Mammary microvascular endothelial cell (primary cell): ENCODE results near the gene RNF128. TPM values are rescaled to one million over a fixed set of nuclear protein-coding genes. Genes with fewer than 3 reads are reported as not detected.

Experiments used
- total RNA-seq: library from RNA; depleted of rRNA; stranded (reverse); fragments of >200 nt; gene quantifications from 2 replicates; pipeline ENCODE4 v1.2.3, GENCODE V29; 2015

RNF128 gene, protein sequence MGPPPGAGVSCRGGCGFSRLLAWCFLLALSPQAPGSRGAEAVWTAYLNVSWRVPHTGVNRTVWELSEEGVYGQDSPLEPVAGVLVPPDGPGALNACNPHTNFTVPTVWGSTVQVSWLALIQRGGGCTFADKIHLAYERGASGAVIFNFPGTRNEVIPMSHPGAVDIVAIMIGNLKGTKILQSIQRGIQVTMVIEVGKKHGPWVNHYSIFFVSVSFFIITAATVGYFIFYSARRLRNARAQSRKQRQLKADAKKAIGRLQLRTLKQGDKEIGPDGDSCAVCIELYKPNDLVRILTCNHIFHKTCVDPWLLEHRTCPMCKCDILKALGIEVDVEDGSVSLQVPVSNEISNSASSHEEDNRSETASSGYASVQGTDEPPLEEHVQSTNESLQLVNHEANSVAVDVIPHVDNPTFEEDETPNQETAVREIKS
- not detected in 2 replicates for total RNA-seq

DNA sequence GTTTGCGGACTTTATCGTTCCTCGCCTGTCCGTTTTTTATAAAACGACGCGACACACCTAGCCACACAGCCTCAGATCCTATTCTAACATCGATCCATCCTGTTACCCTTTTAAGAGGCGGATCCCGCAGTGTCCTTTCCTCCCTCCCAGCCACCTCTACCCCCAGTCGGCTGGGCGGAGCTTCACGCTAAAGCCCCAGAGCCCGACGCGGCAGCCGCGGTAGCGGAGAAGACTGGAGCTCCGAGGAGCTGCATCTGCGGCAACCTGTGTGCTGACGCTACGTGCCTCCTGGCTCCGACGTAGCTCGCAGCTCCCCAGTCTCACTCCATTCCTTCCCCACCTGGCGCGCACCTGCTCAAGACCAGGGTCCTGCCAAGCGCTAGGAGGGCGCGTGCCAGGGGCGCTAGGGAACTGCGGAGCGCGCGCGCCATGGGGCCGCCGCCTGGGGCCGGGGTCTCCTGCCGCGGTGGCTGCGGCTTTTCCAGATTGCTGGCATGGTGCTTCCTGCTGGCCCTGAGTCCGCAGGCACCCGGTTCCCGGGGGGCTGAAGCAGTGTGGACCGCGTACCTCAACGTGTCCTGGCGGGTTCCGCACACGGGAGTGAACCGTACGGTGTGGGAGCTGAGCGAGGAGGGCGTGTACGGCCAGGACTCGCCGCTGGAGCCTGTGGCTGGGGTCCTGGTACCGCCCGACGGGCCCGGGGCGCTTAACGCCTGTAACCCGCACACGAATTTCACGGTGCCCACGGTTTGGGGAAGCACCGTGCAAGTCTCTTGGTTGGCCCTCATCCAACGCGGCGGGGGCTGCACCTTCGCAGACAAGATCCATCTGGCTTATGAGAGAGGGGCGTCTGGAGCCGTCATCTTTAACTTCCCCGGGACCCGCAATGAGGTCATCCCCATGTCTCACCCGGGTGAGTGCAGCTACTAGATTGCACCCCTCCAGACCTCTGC is at the start of gene RNF128:
Gene RNF128 (plus strand): TSS at position 217 of the 953 bp plus-strand sequence. CDS start 213 bp downstream, at position 430.

DNA sequence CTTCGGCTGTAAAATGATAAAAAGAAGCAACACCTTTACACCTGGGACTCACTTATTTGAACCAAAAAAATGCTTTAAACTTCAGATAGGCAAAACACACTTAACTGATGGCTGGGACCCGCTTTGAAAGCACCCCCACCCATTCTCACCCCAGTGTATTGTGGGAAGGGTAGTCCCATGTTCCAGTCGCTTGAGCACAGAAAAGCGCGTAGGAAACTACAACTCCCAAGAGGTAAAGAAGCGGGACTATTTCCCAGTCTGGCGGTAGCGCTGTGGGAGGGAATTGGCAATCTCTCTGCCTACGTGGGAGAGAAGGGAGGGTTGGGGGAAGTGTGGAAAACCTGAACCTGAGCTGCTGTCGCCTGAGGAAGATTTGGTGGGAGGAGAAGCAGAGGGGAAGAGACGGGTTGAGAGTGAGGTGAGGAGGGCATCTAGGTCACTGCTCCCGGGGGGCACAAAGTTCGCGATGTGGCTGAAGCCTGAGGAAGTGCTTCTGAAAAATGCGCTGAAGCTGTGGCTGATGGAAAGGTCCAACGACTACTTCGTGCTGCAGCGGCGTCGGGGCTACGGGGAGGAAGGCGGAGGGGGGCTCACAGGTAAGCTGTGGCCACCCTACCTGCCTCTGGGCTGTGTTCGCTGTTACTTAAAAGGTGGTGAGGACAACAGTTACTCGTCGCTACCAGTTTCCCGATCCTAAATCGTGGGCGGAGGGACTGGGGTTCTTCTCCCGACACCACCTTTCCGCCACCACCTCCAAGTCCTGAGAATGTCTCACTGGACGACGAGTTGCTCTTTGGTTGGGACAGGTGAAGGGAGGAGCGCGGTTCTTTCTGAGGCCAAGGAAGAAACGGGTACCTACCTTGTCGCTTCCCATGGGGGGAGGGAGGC is 76.1 kb downstream of the RNF128 start, which contains the start of gene TBC1D8B:
Gene TBC1D8B (plus strand): TSS at position 286 of the 888 bp plus-strand sequence. CDS start 181 bp downstream, at position 467.

Other genes starting within 250 kb of the RNF128 start
- 0.20 and 0.33 TPM in 2 replicates for gene RADX, start 114.7 kb upstream of the RNF128 start, total RNA-seq
- 3.1 TPM in 2 replicates for gene TBC1D8B, start 76.0 kb downstream of the RNF128 start, total RNA-seq
- gene RIPPLY1, start 176.6 kb downstream of the RNF128 start, total RNA-seq, result not detected in 2 replicates
- not detected in 2 replicates for gene CLDN2, start 193.7 kb downstream of the RNF128 start, total RNA-seq